ENCODE results near the gene TPSG1.

GRCh38 chr16:1271380-1271723 lies 46.3 kb upstream of the TPSG1 start:
- TF ChIP-seq CTCF (conservative IDR thresholded peaks at IDR 0.05; ENCODE audit: low read length): no peak
- TF ChIP-seq EZH2phosphoT487 (IDR thresholded peaks at IDR 0.05; ENCODE audit: borderline replicate concordance): no peak

Data from Loucy (cell line).